Activated CD4-positive, alpha-beta T cell treated with anti-CD3 and anti-CD28 coated beads, Interleukin-2, Interleukin-6, amounts not matched to agents 100 ng/mL and 50 ng/mL, durations not matched to agents 16 hours and 8 hours (primary cell): ENCODE results near the gene TBC1D23.
"Not testable (repeated sequence)": the region's sequence is repeated elsewhere in the genome, so short reads cannot be mapped to it uniquely, and the experiment has no call there.

ENCODE experiments used
- DNase-seq: peaks from one replicate; pipeline ENCODE4 v3.0.0-alpha.2; 2020

TBC1D23 gene

DNA sequence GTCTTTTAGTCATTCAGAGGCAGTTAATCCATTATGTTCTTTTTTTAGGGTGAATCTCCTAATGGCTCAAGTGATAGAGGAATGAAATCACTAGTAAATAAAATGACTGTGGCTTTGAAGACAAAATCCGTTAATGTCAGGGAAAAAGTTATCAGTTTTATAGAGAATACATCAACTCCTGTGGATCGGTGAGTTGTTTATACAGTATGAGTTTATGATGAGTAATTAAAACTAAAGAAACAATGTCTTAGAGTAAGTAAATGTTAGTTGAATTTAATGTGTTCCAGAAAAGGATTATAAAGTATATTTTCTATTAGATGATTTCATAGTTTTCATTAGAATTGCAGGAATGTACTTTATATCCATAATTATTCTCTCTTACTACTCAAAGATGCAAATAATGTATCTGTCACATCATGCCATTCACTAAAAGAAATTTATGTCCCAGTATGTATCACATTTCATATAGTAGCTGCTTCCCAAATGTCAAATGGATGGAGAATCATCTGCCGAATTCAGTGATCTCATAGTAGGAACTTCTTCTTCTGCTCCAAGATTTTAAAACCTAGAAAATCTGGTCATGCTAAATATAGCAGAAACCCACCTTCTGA is 49.7 kb downstream of the TBC1D23 start:
- DNase-seq, result no peak

DNA sequence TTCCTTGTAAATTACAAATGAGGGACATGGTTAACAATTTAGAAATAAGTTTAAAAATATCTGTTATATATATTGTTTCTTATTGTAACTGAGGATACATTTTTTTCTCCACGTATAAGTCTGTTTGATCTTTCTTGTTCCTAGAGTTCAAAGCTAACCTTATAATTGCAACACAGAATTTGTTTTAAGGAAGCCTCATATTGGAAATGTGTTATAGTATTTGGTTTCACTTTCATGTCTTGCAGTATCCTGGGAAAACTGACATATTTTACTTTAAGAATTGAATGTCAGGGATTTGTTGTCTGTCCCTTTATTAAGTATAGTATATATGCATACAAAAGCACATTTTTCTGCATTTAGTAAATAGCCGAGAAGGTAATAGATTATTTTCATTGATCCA is 50.2 kb downstream of the TBC1D23 start:
- no peak for DNase-seq

DNA sequence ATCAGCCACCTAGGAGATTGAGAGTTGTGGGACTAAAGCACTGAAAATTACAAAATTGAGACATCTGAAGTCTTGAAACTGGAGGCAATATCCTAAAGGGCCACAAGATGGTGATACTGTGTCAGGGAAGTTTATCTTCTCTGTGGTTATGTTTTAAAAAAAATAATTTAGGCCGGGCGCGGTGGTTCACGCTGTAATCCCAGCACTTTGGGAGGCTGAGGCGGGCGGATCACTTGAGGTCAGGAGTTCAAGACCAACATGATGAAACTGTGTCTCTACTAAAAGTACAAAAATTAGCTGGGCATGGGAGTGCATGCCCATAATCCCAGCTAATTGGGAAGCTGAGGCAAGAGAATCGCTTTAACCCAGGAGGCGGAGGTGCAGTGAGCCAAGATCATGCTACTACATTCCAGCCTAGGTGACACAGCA is 55.9 kb downstream of the TBC1D23 start:
- peak; percentile 55 for DNase-seq

DNA sequence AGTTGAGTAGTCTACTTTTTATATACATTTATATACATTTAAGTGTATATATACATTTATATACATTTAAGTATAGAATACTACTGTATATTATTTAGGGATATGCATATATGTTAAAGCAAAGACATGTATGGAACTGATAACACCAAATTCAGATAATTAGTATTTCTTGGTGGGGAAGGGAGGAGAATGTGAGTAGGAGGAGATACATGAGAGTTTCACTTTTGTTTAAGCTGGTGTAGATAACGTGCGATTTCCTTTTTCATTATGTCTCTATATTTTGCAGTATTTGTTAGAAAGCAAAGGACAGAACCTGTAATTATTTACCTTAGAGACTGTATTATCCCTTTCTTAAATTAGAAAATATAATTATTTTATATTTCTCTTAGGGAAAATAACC is 57.1 kb downstream of the TBC1D23 start:
- peak; percentile 17 for DNase-seq

DNA sequence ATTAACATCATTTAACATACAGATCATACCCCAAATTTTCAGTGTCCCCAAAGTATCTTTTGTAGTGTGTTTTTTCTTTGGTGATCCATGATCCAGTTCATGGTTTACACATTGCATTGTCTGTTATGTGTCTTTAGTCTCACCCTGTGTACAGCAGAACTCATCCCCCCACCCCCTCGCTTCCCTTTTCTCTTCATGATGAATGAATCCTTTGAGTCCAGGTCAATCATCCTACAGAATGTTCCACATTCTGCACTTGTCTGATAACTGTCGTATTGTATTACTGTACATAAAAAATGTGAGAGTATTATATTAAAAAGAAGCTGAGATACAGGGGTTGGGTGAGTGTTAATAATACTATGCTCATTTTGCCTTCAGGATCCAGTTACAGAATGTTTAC is 59.2 kb downstream of the TBC1D23 start:
- DNase-seq, result no peak

DNA sequence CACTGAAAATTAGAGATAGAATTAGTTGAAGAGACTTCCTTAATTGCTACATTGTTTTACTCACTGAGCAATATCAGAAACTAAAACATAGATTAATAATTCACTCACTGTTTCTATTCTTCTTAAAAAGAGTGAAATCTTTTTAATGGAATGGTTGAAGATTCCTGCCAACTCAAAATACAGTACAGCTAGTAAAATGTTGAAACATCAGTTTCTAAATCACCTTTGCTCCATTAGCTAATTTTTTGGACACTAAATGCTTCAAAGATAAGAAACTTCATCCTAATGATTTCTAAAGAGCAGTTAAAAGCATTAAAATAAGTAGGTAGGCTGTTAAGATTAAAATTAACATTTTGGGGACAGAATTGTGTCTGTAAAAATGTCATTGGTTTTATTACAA is 63.3 kb downstream of the TBC1D23 start:
- no peak for DNase-seq

DNA sequence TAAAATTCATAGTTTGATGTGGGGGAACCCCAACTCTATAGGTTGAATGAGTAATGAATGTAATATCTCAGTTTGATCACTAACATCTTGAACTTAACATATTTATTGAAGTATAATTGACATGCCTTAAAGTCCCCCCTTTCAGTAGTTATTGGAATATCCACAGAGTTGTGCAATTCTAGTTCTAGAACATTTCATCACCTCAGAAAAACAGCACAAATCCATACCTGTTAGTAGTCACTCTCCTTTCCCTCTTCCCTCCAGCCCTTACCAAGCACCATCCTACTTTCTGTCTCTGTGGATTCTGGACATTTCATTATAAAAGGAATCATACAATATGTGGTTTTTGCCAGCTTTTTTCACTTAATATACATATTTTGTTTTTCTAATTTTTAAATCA is 65.0 kb downstream of the TBC1D23 start:
- DNase-seq, result no peak

DNA sequence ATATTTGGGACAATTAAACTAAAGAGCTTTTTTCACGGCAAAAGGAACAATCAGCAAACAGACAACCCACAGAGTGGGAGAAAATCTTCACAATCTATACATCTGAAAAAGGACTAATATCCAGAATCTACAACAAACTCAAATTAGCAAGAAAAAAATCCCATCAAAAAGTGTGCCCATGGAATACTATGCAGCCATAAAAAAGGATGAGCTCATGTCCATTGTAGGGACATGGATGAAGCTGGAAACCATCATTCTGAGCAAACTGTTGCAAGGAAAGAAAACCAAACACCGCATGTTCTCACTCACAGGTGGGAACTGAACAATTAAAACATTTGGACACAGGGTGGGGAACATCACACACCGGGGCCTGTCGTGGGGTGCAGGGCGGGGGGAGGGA is 66.6 kb downstream of the TBC1D23 start:
- not testable (repeated sequence) for DNase-seq

DNA sequence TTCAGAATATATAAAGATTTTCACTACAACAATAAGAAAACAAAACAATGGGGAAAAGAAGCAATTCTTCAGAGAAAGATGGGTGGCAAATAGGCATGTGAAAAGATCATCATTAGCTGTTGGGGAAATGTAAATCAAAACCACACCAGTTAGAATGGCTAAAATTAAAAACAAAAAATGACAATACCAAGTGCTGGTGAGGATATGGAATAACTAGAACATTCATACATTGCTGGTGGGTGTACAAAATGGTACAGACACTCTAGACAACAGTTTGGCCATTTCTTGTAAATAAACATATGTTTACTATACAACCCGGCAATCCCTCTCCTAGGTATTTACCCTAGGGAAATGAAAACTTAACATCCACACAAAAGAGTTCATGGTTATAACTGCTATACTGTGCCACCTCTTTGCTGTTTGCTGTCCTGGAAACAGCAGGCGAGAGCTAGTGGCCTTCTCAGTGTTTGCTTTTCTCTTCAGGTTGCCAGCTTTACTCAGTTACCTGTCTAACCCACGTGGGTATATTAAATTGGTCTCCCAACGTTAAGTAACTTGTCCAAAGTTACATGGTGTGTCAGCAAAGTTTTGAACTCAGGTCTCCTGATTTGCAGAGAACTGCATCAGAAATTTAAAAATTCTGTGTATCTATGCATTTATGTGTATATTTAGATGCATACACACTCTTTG is 69.2 kb downstream of the TBC1D23 start:
- no peak for DNase-seq

DNA sequence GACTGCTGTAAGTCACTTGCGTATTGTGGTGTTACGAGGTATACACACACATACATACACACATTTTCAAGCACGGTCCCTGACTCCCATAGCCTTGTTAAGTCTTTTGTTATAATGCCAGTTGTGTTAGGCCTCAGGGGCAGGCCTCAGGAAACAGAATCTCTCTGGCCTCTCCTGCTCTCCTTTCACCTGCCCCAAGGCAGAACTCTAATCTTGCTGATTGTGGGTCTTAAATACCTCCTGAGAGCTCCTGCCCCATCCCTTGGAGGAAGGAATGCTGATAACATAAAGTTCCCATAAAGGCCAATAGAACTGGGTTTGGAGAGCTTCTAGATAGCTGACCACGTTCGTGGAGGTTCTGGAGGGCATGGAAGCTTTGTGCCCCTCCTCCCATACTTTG is 69.9 kb downstream of the TBC1D23 start:
- no peak for DNase-seq

DNA sequence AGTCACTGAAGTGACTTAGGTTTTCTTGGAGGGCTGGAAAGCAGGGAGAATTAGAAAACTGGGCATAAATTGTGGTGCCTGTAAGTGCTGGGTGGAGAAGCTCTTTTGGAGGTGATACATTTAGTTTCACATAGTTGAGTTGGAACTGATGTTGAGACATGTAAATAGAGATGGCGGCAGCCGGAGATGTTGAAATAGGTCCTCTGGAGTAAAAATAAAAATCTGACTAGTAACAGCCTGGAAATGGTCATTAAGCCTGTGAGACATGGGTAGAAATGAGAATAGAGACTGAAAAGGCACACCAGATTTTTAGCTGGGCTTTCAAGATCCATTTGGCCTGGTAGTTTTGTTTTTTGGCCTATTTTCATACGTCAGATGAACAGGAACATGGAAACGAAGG is 70.9 kb downstream of the TBC1D23 start:
- DNase-seq, result no peak

DNA sequence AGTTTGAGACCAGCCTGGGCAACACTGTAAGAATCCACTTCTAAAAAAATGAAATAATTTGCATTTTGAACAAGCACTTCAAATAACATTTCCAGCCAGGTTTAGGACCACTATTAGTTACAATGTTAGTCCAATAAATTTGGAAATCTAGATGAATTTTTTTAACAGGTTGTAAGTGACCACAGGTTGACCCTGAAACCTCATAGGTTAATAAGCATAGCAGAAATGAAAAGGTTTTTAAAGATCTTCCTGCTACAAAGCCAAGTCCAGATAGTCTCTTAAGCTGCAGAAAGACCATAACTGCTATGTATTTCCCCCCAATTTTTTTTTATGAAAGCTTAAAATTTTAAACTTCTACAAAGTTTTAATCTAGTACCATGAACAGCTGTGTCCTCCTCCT is 72.3 kb downstream of the TBC1D23 start:
- no peak for DNase-seq

DNA sequence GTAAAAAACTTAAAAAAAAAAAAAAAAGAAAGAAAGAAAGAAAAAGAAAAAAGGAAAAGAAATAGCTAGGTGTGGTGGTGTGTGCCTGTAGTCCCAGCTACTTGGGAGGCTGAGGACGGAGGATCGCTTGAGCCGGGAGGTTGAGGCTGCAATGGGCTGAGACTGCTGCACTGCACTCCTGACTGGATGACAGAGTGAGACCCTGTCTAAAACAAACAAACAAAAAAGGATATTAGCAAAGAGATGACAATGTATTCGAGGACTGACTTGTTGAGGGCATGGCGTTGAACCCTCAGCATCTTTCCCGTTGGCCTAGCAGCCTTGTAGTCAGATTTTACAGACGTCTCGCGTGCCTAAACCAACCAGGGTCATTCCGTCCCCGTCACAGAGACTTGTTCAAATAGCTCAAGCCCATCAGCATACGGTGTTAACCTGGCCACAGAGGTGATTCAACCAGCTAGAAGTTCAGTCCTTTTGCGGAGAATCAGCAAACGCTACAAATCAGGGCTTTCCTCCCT is 73.2 kb downstream of the TBC1D23 start:
- DNase-seq, result no peak

DNA sequence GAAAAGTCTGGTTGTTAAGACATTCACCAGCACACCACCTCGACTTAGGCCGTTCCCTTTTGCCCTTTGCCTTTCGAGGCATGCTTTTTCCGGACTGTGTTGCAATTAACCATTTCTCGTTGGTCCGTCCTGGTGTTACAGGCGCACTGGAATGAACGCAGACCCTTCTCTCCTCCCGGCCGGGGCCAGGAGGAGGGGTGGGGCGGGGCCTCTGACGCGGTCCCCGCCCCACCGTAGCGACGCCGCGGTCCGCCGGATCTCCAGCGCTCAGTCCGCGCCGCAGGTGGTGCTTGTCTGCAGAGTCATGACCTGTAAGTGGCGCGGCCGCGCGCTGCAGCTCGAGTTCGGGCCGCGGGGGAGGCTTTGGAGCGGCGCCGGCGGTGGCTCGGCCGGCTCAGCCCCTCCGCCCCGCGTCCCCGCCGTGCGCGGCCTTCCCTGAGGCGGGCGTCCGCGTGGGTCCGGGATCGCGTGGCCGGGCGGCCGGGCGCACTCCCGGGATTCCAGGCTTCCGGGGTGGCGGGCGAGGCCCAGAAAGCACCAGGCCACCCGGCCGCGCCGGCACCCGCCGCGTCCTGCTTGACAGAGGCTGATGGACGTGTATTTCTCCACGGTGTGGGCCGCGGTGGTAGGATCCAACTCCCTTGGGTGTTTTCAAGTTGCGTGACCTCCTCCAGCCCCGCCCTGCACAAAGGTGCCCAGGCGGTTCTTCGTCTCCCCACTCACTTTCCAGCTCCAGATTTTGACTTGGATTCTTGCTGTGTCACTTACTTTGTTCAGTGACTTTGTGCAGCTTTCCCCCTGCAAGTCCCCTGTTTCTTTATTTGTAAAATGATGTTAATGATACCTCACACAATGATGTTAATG is 73.9 kb downstream of the TBC1D23 start, which contains the start of gene NIT2:
Gene NIT2 (plus strand): TSS at position 270 of the 864 bp plus-strand sequence. CDS start 35 bp downstream, at position 305.
- DNase-seq, result peak; percentile 89

DNA sequence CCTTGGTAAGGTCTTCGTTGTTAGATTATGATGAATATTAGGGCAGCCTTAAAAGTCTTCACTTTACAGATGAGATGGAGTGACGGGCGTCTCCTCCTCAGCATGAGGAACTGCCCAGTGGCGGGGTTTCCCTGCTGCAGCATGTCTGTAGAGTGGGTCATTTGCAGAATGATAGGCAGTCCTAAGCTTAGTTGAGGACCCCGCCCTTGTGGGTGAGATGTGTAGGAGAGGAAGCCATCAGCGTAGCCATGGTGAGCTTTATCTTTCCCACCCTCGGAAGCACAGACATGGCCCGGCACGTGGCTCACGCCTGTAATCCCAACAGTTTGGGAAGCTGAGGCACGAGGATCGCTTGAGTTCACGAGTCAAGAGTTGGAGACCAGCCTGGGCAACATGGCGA is 74.6 kb downstream of the TBC1D23 start:
- peak; percentile 34 for DNase-seq

DNA sequence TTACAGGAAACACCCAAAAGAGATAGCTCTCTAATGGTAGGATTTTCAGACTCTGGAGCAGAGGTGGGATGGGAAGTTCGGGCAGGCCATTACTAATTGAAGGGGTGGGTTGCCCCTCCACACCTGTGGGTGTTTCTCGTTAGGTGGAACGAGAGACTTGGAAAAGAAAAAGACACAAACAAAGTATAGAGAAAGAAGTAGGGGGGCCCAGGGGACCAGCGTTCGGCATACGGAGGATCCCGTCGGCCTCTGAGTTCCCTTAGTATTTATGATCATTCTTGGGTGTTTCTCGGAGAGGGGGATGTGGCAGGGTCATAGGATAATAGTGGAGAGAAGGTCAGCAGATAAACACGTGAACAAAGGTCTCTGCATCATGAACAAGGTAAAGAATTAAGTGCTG is 75.4 kb downstream of the TBC1D23 start:
- DNase-seq, result not testable (repeated sequence)

DNA sequence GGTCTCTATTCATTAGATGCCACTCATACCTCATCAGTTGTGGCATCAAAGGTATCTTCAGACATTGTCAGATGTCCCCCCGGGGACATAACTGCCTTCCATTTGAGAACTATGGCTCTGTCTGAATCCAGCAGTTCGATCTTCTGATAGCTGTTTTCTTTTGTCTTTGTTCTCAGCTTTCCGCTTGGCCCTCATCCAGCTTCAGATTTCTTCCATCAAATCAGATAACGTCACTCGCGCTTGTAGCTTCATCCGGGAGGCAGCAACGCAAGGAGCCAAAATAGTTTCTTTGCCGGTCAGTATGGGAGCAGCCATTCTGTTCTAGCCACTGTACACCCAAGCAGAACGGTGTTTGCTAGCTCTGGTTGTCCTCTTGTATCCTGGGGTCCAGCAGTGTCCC is 78.1 kb downstream of the TBC1D23 start:
- no peak for DNase-seq

DNA sequence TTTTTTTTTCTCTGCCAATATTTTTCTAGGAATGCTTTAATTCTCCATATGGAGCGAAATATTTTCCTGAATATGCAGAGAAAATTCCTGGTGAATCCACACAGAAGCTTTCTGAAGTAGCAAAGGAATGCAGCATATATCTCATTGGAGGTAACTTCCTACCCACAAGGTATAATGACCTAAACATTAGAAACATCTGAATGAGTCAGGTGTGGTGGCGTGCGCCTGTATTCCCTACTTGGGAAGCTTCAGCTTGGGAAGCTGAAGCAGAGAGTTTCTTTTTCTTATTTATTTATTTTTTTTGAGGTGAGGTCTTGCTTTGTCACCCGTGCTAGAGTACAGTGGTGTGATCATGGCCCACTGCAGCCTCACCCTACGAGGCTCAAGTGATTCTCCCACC is 79.0 kb downstream of the TBC1D23 start:
- DNase-seq, result no peak

DNA sequence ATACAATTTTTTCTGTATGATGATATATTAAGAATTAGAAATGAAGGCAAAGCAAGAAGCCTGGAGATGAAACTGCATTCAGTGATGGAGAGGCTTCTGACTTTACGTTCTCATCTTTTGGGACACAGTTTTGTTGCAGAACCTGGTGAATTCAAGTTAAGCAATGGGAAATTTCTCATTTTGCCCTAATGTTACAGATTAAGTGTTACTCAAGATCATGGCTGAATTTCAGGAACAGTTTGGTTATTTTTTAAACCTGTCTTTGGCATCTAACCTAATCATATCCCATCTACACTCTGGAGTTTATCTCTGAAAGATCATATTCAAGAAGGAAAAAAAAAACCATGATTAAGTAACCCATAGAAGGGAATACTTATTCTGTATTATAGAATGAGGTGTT is 79.7 kb downstream of the TBC1D23 start:
- DNase-seq, result no peak

DNA sequence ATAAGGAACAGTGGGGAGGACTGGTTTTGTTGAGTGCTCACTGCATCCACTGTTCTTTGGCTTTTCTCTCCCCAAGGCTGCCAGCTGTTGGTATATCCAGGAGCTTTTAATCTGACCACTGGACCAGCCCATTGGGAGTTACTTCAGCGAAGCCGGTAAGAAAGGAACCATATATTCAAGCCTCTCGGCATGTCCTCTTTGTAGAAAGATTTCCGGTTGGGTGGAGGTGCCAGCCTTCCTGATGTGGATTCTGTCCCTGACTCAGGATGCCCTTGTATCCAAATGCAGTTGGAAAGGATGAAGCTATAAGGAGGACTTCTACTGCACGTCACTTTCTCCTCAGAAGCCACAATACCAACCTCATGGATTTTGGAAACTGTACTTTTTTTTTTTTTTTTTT is 87.9 kb downstream of the TBC1D23 start:
- no peak for DNase-seq

DNA sequence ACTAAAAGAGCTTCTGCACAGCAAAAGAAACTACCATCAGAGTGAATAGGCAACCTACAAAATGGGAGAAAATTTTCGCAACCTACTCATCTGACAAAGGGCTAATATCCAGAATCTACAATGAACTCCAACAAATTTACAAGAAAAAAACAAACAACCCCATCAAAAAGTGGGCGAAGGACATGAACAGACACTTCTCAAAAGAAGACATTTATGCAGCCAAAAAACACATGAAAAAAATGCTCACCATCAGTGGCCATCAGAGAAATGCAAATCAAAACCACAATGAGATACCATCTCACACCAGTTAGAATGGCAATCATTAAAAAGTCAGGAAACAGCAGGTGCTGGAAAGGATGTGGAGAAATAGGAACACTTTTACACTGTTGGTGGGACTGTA is 91.0 kb downstream of the TBC1D23 start:
- DNase-seq, result not testable (repeated sequence)

DNA sequence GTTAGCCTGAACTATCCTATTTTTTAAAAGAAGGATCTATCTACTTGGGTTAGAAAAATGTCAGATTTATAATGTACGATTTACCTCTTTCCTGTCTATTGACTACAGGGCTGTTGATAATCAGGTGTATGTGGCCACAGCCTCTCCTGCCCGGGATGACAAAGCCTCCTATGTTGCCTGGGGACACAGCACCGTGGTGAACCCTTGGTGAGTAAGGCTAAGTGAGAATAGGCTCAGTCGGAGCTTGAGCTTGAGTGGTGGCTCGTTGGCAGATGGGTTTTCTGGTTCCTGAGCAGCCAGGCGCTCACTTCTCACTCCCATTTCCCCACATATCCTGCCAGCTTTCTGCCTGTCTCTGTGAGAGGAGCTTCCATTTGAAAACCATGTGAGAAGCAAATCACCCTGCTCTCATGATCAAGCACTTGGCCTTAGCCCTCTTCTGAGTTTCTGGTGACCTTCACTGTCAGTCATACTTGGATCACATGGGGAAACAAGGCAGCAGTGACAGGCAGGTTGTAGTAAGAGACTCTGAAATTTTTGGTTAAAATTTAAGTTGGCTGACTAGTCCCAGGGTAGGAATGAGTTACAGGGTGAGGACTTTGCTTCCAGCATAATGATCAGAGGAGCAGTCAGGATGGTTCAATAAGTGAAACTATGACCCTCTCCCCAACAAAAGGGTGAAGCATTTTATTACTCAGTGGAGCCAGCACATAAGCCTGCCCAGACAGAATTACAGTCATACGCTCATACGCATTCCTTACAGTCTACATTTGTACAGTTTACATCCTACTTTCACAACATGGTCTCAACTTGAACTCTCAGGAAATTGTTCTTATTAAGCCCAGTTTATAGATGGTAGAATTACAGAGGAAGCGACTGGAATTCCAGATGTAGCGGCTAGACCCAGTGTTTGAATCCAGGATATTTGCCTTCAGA is 91.8 kb downstream of the TBC1D23 start:
- DNase-seq, result no peak
